ENCODE measurements around the gene GPR155.
"Not testable (repeated sequence)": the region's sequence is repeated elsewhere in the genome, so short reads cannot be mapped to it uniquely, and the experiment has no call there.

Gene GPR155

DNA sequence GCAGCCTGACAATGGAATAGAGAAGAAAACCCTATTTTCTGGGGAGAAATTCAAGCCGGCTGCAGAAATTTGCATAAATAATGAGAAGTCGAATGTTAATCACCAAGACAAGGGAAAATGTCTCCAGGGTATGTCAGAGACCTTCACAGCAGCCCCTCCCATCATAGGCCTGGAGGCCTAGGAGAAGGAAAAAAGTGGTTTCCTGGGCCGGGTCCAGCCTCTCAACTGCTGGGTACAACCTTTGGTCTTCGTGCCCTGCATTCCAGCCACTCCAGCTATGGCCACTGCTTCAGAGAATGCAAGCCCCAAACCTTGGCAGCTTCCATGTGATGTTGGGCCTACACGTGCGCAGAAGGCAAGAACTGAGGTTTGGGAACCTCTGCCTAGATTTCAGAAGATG lies 97.3 kb downstream of the GPR155 start:
- no peaks in the 10 kb centered on the region for H3K27me3 ChIP-seq (ENCODE audit: control insufficient read depth in 1 of 2, insufficient read depth in 1 of 2, low read length in 2 of 2)
- no peak overlapping the region for H4K91ac ChIP-seq (ENCODE audit: low read length)
- H3K36me3 ChIP-seq (ENCODE audit: control insufficient read depth in 1 of 2, insufficient read depth in 2 of 2, low read depth in 1 of 2, low read length in 2 of 2), result peaks cover 13 to 57% of the 10 kb centered on the region in 2 experiments
- H3K4me2 ChIP-seq (ENCODE audit: low read length, poor library complexity, severe bottlenecking), result no peak overlapping the region
- no peak overlapping the region for H3K27ac ChIP-seq (ENCODE audit: low read length, poor library complexity, severe bottlenecking)
- H3K79me1 ChIP-seq (replicated peaks; ENCODE audit: low read length, poor library complexity, severe bottlenecking), result peaks cover 21% of the 10 kb centered on the region
- H3K4me3 ChIP-seq (ENCODE audit: insufficient read depth in 1 of 2, low read depth in 1 of 2, low read length in 2 of 2), result no peak overlapping the region
- no peak overlapping the region for H4K8ac ChIP-seq (ENCODE audit: low read length)
- H3K4me1 ChIP-seq (ENCODE audit: control insufficient read depth, insufficient read depth, low read depth, low read length), result no peaks in the 10 kb centered on the region
- H2BK5ac ChIP-seq (ENCODE audit: low read depth, low read length, poor library complexity, severe bottlenecking), result no peak overlapping the region
- no peak overlapping the region for H2AK5ac ChIP-seq (ENCODE audit: low read length, severe bottlenecking)
- 98% methylated on average over 6 of the region's 6 CpGs for WGBS
- no peak overlapping the region for H2BK15ac ChIP-seq (ENCODE audit: low read depth, poor library complexity, severe bottlenecking)
- H3K9me3 ChIP-seq (ENCODE audit: control insufficient read depth, low read length), result no peaks in the 10 kb centered on the region
- H3K14ac ChIP-seq (ENCODE audit: low read length in 2 of 2), result no peak overlapping the region
- no peak overlapping the region for H3K9ac ChIP-seq (ENCODE audit: low read length)
- no peak for DNase-seq
- H3K18ac ChIP-seq (ENCODE audit: low read depth in 1 of 2, low read length in 2 of 2), result no peak overlapping the region
- H3K23ac ChIP-seq (ENCODE audit: low read length in 2 of 2), result no peak overlapping the region
- no peak overlapping the region for H2AFZ ChIP-seq (ENCODE audit: low read depth, low read length)
- H3K4ac ChIP-seq (ENCODE audit: low read depth in 1 of 2, low read length in 2 of 2), result no peak overlapping the region
- no peak overlapping the region for H2BK120ac ChIP-seq (ENCODE audit: low read depth, low read length)
- no peak overlapping the region for H2BK12ac ChIP-seq (ENCODE audit: low read length in 2 of 2)

GRCh38 chr2:174388706-174389105 lies 98.1 kb downstream of the GPR155 start:
- over 99% methylated on average over 3 of the region's 3 CpGs for WGBS
- not testable (repeated sequence) for H4K91ac ChIP-seq (ENCODE audit: low read length); H4K8ac ChIP-seq (ENCODE audit: low read length)

GRCh38 chr2:174385201-174385600 lies 101.6 kb downstream of the GPR155 start:
- H3K79me1 ChIP-seq (replicated peaks; ENCODE audit: low read length, poor library complexity, severe bottlenecking), result peaks cover 20% of the 10 kb centered on the region
- no peak overlapping the region for H3K4me2 ChIP-seq (ENCODE audit: low read length, poor library complexity, severe bottlenecking)
- H3K9me3 ChIP-seq (ENCODE audit: control insufficient read depth, low read length), result no peaks in the 10 kb centered on the region
- H3K4me1 ChIP-seq (ENCODE audit: control insufficient read depth, insufficient read depth, low read depth, low read length), result no peaks in the 10 kb centered on the region
- no peak overlapping the region for H2BK120ac ChIP-seq (ENCODE audit: low read depth, low read length)
- H2AK5ac ChIP-seq (ENCODE audit: low read length, severe bottlenecking), result no peak overlapping the region
- H3K4ac ChIP-seq (ENCODE audit: low read depth in 1 of 2, low read length in 2 of 2), result no peak overlapping the region
- 100% methylated on average over 2 of the region's 3 CpGs for WGBS
- DNase-seq, result no peak
- H3K27me3 ChIP-seq (ENCODE audit: control insufficient read depth in 1 of 2, insufficient read depth in 1 of 2, low read length in 2 of 2), result no peaks in the 10 kb centered on the region
- H3K23ac ChIP-seq (ENCODE audit: low read length in 2 of 2), result no peak overlapping the region
- H2BK15ac ChIP-seq (ENCODE audit: low read depth, poor library complexity, severe bottlenecking), result no peak overlapping the region
- H3K36me3 ChIP-seq (ENCODE audit: control insufficient read depth in 1 of 2, insufficient read depth in 2 of 2, low read depth in 1 of 2, low read length in 2 of 2), result peaks cover 16 to 76% of the 10 kb centered on the region in 2 experiments
- no peak overlapping the region for H4K8ac ChIP-seq (ENCODE audit: low read length)
- H2BK12ac ChIP-seq (ENCODE audit: low read length in 2 of 2), result no peak overlapping the region
- H3K4me3 ChIP-seq (ENCODE audit: insufficient read depth in 1 of 2, low read depth in 1 of 2, low read length in 2 of 2), result no peak overlapping the region
- no peak overlapping the region for H4K91ac ChIP-seq (ENCODE audit: low read length)
- H3K18ac ChIP-seq (ENCODE audit: low read depth in 1 of 2, low read length in 2 of 2), result no peak overlapping the region
- no peak overlapping the region for H2AFZ ChIP-seq (ENCODE audit: low read depth, low read length)
- no peak overlapping the region for H3K9ac ChIP-seq (ENCODE audit: low read length)
- H2BK5ac ChIP-seq (ENCODE audit: low read depth, low read length, poor library complexity, severe bottlenecking), result no peak overlapping the region
- no peak overlapping the region for H3K14ac ChIP-seq (ENCODE audit: low read length in 2 of 2)
- no peak overlapping the region for H3K27ac ChIP-seq (ENCODE audit: low read length, poor library complexity, severe bottlenecking)

More at GRCh38 chr2:174388706-174389105, 98.1 kb downstream of the GPR155 start:
- H3K4me1 ChIP-seq (ENCODE audit: control insufficient read depth, insufficient read depth, low read depth, low read length); H2AFZ ChIP-seq (ENCODE audit: low read depth, low read length); H3K4me3 ChIP-seq (ENCODE audit: insufficient read depth in 1 of 2, low read depth in 1 of 2, low read length in 2 of 2); H2AK5ac ChIP-seq (ENCODE audit: low read length, severe bottlenecking); H3K27me3 ChIP-seq (ENCODE audit: control insufficient read depth in 1 of 2, insufficient read depth in 1 of 2, low read length in 2 of 2); H3K4me2 ChIP-seq (ENCODE audit: low read length, poor library complexity, severe bottlenecking); H3K9me3 ChIP-seq (ENCODE audit: control insufficient read depth, low read length); H2BK120ac ChIP-seq (ENCODE audit: low read depth, low read length); DNase-seq; H3K9ac ChIP-seq (ENCODE audit: low read length); H2BK5ac ChIP-seq (ENCODE audit: low read depth, low read length, poor library complexity, severe bottlenecking); H2BK15ac ChIP-seq (ENCODE audit: low read depth, poor library complexity, severe bottlenecking); H3K27ac ChIP-seq (ENCODE audit: low read length, poor library complexity, severe bottlenecking); H3K4ac ChIP-seq (ENCODE audit: low read depth in 1 of 2, low read length in 2 of 2); H2BK12ac ChIP-seq (ENCODE audit: low read length in 2 of 2); H3K18ac ChIP-seq (ENCODE audit: low read depth in 1 of 2, low read length in 2 of 2); H3K23ac ChIP-seq (ENCODE audit: low read length in 2 of 2); H3K14ac ChIP-seq (ENCODE audit: low read length in 2 of 2): not testable (repeated sequence)
- peaks cover 13 to 65% of the 10 kb centered on the region in 2 experiments for H3K36me3 ChIP-seq (ENCODE audit: control insufficient read depth in 1 of 2, insufficient read depth in 2 of 2, low read depth in 1 of 2, low read length in 2 of 2)
- peaks cover 23% of the 10 kb centered on the region for H3K79me1 ChIP-seq (replicated peaks; ENCODE audit: low read length, poor library complexity, severe bottlenecking)

GRCh38 chr2:174383796-174384195 lies 103.0 kb downstream of the GPR155 start:
- H3K4ac ChIP-seq (ENCODE audit: low read depth in 1 of 2, low read length in 2 of 2), result no peak overlapping the region
- H2BK15ac ChIP-seq (ENCODE audit: low read depth, poor library complexity, severe bottlenecking), result no peak overlapping the region
- H2AK5ac ChIP-seq (ENCODE audit: low read length, severe bottlenecking), result no peak overlapping the region
- no peaks in the 10 kb centered on the region for H3K27me3 ChIP-seq (ENCODE audit: control insufficient read depth in 1 of 2, insufficient read depth in 1 of 2, low read length in 2 of 2)
- no peak overlapping the region for H3K14ac ChIP-seq (ENCODE audit: low read length in 2 of 2)
- H4K8ac ChIP-seq (ENCODE audit: low read length), result no peak overlapping the region
- no peaks in the 10 kb centered on the region for H3K4me1 ChIP-seq (ENCODE audit: control insufficient read depth, insufficient read depth, low read depth, low read length)
- no peak for DNase-seq
- no peak overlapping the region for H3K4me3 ChIP-seq (ENCODE audit: insufficient read depth in 1 of 2, low read depth in 1 of 2, low read length in 2 of 2)
- H3K9ac ChIP-seq (ENCODE audit: low read length), result no peak overlapping the region
- peaks cover 14% of the 10 kb centered on the region for H3K79me1 ChIP-seq (replicated peaks; ENCODE audit: low read length, poor library complexity, severe bottlenecking)
- H3K27ac ChIP-seq (ENCODE audit: low read length, poor library complexity, severe bottlenecking), result no peak overlapping the region
- H3K23ac ChIP-seq (ENCODE audit: low read length in 2 of 2), result no peak overlapping the region
- H3K36me3 ChIP-seq (ENCODE audit: control insufficient read depth in 1 of 2, insufficient read depth in 2 of 2, low read depth in 1 of 2, low read length in 2 of 2), result peaks cover 10 to 79% of the 10 kb centered on the region in 2 experiments
- no peak overlapping the region for H3K18ac ChIP-seq (ENCODE audit: low read depth in 1 of 2, low read length in 2 of 2)
- no peak overlapping the region for H2BK5ac ChIP-seq (ENCODE audit: low read depth, low read length, poor library complexity, severe bottlenecking)
- no peak overlapping the region for H4K91ac ChIP-seq (ENCODE audit: low read length)
- no peak overlapping the region for H2AFZ ChIP-seq (ENCODE audit: low read depth, low read length)
- H3K4me2 ChIP-seq (ENCODE audit: low read length, poor library complexity, severe bottlenecking), result no peak overlapping the region
- no peaks in the 10 kb centered on the region for H3K9me3 ChIP-seq (ENCODE audit: control insufficient read depth, low read length)
- no peak overlapping the region for H2BK12ac ChIP-seq (ENCODE audit: low read length in 2 of 2)
- no peak overlapping the region for H2BK120ac ChIP-seq (ENCODE audit: low read depth, low read length)
- 100% methylated on average over 1 of the region's 1 CpG for WGBS
